ENCODE results near the gene UBE2S. TPM values are rescaled to one million over a fixed set of nuclear protein-coding genes. Genes with fewer than 3 reads are reported as not detected.

The UBE2S gene
- total and polyA plus RNA-seq, 8 donors, result 26.5 to 71.2 (median 35.7) TPM

DNA sequence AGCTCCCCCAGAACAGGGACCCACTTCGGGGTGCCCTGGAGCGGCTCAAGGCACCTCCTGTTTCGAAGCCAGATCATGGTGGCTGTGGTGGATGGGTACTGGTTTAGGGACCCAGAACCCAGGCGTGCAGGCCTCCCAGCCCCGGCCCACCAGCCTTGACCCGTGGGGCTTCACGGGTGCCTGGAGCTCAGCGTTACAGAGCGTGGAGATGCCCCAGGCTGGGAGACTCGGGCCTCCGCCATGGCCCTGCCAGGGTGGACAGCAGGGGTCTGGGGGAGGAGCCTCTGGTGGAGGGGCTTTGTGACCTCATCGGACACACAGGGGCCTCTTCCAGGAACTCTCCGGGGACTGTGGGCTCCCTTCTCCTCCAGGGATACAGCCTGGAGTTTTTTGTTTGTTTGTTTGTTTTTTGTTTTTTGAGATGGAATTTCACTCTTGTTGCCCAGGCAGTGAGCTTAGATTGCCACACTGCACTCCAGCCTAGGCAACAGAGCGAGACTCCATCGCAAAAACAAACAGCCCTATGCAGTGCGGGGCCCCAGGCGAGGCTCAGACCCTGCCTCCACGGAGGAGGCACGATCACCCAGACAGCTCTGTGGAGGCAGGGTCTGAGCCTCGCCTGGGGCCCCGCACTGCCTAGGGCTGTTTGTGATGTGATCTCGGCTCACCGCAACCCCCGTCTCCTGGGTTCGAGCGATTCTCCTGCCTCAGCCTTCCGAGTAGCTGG, 44.4 kb downstream of the UBE2S start, which contains the start of gene GARIN5B:
Gene GARIN5B, minus strand, starts transcription at position 271 of the 727 bp plus-strand sequence. Its CDS starts 194 bp downstream, at position 77.
- intact Hi-C loops (cut with DNase I), result no loop called here
- H3K4me1 ChIP-seq, result no peaks in the 10 kb centered on the region
- TF ChIP-seq, protein P1, sequence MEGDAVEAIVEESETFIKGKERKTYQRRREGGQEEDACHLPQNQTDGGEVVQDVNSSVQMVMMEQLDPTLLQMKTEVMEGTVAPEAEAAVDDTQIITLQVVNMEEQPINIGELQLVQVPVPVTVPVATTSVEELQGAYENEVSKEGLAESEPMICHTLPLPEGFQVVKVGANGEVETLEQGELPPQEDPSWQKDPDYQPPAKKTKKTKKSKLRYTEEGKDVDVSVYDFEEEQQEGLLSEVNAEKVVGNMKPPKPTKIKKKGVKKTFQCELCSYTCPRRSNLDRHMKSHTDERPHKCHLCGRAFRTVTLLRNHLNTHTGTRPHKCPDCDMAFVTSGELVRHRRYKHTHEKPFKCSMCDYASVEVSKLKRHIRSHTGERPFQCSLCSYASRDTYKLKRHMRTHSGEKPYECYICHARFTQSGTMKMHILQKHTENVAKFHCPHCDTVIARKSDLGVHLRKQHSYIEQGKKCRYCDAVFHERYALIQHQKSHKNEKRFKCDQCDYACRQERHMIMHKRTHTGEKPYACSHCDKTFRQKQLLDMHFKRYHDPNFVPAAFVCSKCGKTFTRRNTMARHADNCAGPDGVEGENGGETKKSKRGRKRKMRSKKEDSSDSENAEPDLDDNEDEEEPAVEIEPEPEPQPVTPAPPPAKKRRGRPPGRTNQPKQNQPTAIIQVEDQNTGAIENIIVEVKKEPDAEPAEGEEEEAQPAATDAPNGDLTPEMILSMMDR (IDR thresholded peaks at IDR 0.05), result no peak
- H3K9me3 ChIP-seq, result no peaks in the 10 kb centered on the region
- ATAC-seq (no peak), DNase-seq (no peak)
- peaks cover 0 to 35% of the 10 kb centered on the region in 2 donors for H3K27me3 ChIP-seq
- H3K27ac ChIP-seq, result no peak within 1 kb of the TSS
- H3K36me3 ChIP-seq, result no peaks in the 10 kb centered on the region
- no peak within 1 kb of the TSS for H3K4me3 ChIP-seq

DNA sequence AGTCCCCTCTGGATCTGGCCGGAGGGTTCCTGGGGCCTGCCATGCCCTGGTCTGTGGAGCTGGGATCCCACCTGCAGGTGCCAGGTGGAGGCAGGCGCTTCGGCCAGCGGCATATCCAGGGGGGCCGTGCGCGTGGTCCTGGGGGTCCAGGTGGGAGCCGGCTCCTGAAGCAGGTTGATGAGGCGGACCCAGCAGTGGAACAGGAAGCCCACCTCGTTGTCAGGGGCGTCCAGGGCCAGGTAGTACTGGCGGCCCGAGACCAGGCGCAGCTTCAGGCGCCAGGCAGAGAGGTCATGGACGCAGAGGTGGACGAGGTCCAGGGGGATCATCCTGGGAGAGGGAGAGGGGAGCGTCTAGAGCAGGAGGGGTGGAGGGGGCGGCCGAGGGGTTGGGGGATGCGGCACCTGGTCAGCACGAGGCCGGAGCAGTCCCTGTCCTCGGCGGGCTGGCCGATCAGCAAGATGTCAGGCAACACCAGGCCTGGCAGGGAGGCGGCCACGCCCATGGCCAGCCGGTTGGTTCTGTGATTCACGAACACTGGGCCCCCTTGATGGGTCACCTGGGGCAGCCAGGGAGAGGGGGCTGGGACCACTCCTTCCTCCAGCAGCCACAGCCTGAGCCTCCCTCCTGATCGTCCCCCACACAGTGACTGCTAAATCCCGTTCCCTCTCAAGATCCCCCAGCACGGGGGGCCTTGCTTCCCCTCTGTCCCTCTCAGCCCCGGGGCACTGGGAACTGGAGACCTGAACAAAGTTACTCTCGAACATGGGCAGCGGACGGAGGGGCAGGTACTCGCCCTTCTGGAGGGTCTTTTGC, 45.2 kb downstream of the UBE2S start:
- no peak overlapping the region for H3K27ac ChIP-seq
- H3K4me1 ChIP-seq, result no peaks in the 10 kb centered on the region
- H3K27me3 ChIP-seq, result peaks cover 0 to 34% of the 10 kb centered on the region in 2 donors
- ATAC-seq (no peak), DNase-seq (peak in 1 of 4 donors; percentile 72)
- no peaks in the 10 kb centered on the region for H3K9me3 ChIP-seq
- H3K36me3 ChIP-seq, result no peaks in the 10 kb centered on the region
- TF ChIP-seq, protein P1 (IDR thresholded peaks at IDR 0.05), result no peak
- intact Hi-C loops (cut with DNase I), result no loop called here
- H3K4me3 ChIP-seq, result no peak overlapping the region

DNA sequence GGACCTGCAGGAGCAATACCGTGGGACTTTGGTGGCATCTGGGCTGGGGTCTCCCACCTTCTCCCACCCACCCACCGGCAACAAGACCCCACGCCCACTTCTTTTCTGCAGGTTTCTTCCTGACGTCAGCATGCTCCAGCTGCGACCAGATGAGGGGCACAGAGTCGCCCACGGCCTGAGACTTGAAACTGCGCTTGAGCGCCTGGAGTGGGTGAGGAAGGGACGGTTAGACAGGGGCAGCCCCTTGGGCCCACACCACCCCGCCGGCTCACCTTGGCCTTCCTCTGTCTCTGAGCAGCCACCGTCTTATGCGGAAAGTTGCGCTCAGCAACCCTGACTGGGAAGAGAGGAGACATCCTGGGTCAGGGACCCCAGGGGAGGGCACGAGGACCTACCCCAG, 46.7 kb downstream of the UBE2S start:
- Histone ChIP-seq H3K9me3 (no peaks in the 10 kb centered on the region), H3K4me3 (no peak overlapping the region), H3K27me3 (peaks cover 0 to 41% of the 10 kb centered on the region in 2 donors), H3K27ac (no peak overlapping the region), H3K36me3 (no peaks in the 10 kb centered on the region), H3K4me1 (no peaks in the 10 kb centered on the region)
- ATAC-seq (no peak), DNase-seq (peak in 1 of 4 donors; percentile 67)
- intact Hi-C loops (cut with DNase I), result no loop called here
- TF ChIP-seq, protein P1 (IDR thresholded peaks at IDR 0.05), result no peak

DNA sequence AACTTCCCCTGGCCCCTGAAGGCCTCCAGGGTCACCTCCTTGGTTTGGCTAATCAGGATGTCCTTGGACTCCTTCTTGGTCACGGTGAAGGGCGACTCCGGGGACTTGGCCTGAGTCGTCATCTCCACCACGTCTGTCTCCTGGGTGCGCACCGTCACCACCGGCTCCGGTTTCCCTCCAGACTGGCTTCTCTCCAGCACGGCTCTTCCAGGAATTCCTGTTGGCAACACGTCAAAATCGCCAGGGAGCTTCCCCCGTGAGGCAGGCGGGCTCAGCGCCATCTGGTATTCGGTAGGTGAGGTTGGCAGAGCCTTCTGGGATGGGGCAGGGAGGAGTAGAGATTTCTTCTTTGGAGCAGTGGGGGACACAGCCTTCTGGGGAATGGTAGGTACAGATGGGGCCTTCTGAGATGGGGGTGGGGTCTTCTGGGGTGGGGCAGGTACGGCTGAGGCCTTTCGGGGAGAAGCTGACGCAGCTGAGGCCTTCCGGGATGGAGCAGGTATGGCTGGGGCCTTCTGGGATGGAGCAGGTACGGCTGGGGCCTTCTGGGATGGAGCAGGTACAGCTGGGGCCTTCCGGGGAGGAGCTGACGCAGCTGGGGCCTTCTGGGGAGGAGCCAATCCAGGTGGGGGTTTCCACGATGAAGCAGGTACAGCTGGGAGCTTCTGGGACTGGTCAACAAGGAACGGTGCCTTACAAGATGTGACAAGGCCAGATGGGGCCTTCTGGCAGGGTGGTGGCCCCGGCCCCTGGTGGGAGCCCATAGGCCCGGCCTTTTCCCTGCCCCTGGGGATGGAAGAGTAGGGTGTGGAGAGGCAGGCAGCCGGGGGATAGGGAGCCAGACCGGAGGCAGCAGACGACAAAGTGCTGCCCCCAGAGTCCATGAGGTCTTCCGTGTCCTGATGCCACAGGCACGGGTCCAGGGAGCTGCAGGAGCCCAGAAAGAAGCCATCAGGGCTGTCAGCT, 48.4 kb downstream of the UBE2S start:
- Histone ChIP-seq H3K27ac (no peak overlapping the region), H3K4me3 (no peak overlapping the region), H3K36me3 (no peaks in the 10 kb centered on the region), H3K27me3 (peaks cover 6 to 58% of the 10 kb centered on the region in 2 donors), H3K9me3 (no peaks in the 10 kb centered on the region), H3K4me1 (peaks cover 0 to 6% of the 10 kb centered on the region in 2 donors)
- intact Hi-C loops (cut with DNase I), result no loop called here
- ATAC-seq (no peak), DNase-seq (peak in 1 of 4 donors; percentile 57)
- TF ChIP-seq, protein P1 (IDR thresholded peaks at IDR 0.05), result no peak
